Measurements from ENCODE around the gene SFTPA2.

- TF ChIP-seq CTCF (IDR thresholded peaks at IDR 0.05) (no peak), EZH2 (IDR thresholded peaks at IDR 0.05) (no peak), EZH2phosphoT487 (IDR thresholded peaks at IDR 0.05) (no peak)
Measured at GRCh38 chr10:79542626-79543025, 17.6 kb downstream of the SFTPA2 start.

Measured in neural progenitor cell (in vitro differentiated cells).